Spinal cord (tissue), 10 donors: ENCODE results near the gene EBP. TPM values are rescaled to one million over a fixed set of nuclear protein-coding genes. Genes with fewer than 3 reads are reported as not detected.

Experiments used
- DNase-seq, 6 donors: peaks; one replicate each; pipeline versions ENCODE4 v3.0.0 to v3.0.0-alpha.2; 2013 to 2015; ENCODE audit warnings: low spot score in 6 of 6, low read depth in 4 of 6
- H3K27ac ChIP-seq: one replicate; pipeline ENCODE4 v1.5.1; 2013; ENCODE audit warnings: low read depth, low read length, control low read depth
- H3K27me3 ChIP-seq: one replicate; pipeline ENCODE4 v1.6.1; 2013; ENCODE audit warnings: low read length; ENCODE audit not compliant: control insufficient read depth, insufficient read depth
- H3K36me3 ChIP-seq: one replicate; pipeline ENCODE4 v1.6.1; 2013; ENCODE audit warnings: low read length; ENCODE audit not compliant: control insufficient read depth, insufficient read depth
- H3K4me1 ChIP-seq: one replicate; pipeline ENCODE4 v1.6.1; 2013; ENCODE audit warnings: low read length; ENCODE audit not compliant: control insufficient read depth, insufficient read depth
- H3K4me3 ChIP-seq: one replicate; pipeline ENCODE4 v1.5.1; 2013; ENCODE audit warnings: low read depth, low read length, control low read depth
- H3K9me3 ChIP-seq: one replicate; pipeline ENCODE4 v1.6.1; 2013; ENCODE audit warnings: low read length; ENCODE audit not compliant: control insufficient read depth, insufficient read depth
- WGBS: methylation state at CpG from one replicate; pipeline ENCODE4 v1.1.5; 2013; ENCODE audit warnings: missing lambda C conversion rate; ENCODE audit not compliant: insufficient coverage; 5-methylcytosine and 5-hydroxymethylcytosine counted together
- polyA plus RNA-seq, 2 donors: library from polyadenylated mRNA; unstranded; fragments of 120-200 nt; gene quantifications; one replicate each; pipeline ENCODE4 v1.2.1, GENCODE V29; 2013; ENCODE audit not compliant: insufficient read length in 2 of 2
- total RNA-seq, 2 donors: library from RNA; depleted of rRNA in 1 of 2; stranded (reverse); fragments of 120-200 nt in 1 of 2; fragments of >200 nt in 1 of 2; gene quantifications; one replicate each; pipeline versions ENCODE4 v1.2.3 to v1.2.4, GENCODE V29; 2013 to 2014
- donor health status: healthy.

Gene EBP
- total and polyA plus RNA-seq, 4 donors, result 32.5 to 62.9 (median 60.4) TPM

- no CpG with 5 or more reads among the region's 4 CpGs for WGBS
- Histone ChIP-seq H3K27ac (no peak overlapping the region), H3K9me3 (no peaks in the 10 kb centered on the region), H3K4me1 (no peaks in the 10 kb centered on the region), H3K4me3 (no peak overlapping the region), H3K36me3 (peaks cover 29% of the 10 kb centered on the region), H3K27me3 (no peaks in the 10 kb centered on the region)
- no peak for DNase-seq
Measured at GRCh38 chrX:48558271-48558670, 36.7 kb downstream of the EBP start.

- 93% methylated on average over 21 of the region's 24 CpGs for WGBS
- Histone ChIP-seq H3K4me3 (no peak overlapping the region), H3K9me3 (no peaks in the 10 kb centered on the region), H3K36me3 (peaks cover 33% of the 10 kb centered on the region), H3K27ac (no peak overlapping the region), H3K4me1 (no peaks in the 10 kb centered on the region), H3K27me3 (no peaks in the 10 kb centered on the region)
- DNase-seq, result no peak
Measured at GRCh38 chrX:48559636-48560035, 38.0 kb downstream of the EBP start.

- DNase-seq, result no peak
- H3K4me1 ChIP-seq, result no peaks in the 10 kb centered on the region
- WGBS, result 87% methylated on average over 14 of the region's 14 CpGs
- no peaks in the 10 kb centered on the region for H3K27me3 ChIP-seq
- H3K4me3 ChIP-seq, result no peak overlapping the region
- no peak overlapping the region for H3K27ac ChIP-seq
- peaks cover 37% of the 10 kb centered on the region for H3K36me3 ChIP-seq
- H3K9me3 ChIP-seq, result no peaks in the 10 kb centered on the region
Measured at GRCh38 chrX:48560056-48560455, 38.4 kb downstream of the EBP start.

- 94% methylated on average over 11 of the region's 12 CpGs for WGBS
- Histone ChIP-seq H3K4me3 (no peak overlapping the region), H3K4me1 (no peaks in the 10 kb centered on the region), H3K36me3 (peaks cover 37% of the 10 kb centered on the region), H3K27me3 (no peaks in the 10 kb centered on the region), H3K27ac (no peak overlapping the region), H3K9me3 (no peaks in the 10 kb centered on the region)
- no peak for DNase-seq
Measured at GRCh38 chrX:48560681-48561080, 39.1 kb downstream of the EBP start.

GRCh38 chrX:48569958-48570357, 48.4 kb downstream of the EBP start:
- no peak overlapping the region for H3K4me3 ChIP-seq
- H3K4me1 ChIP-seq, result peaks cover 6% of the 10 kb centered on the region
- no peak for DNase-seq
- WGBS, result no CpG with 5 or more reads among the region's 1 CpG
- H3K27me3 ChIP-seq, result no peaks in the 10 kb centered on the region
- H3K9me3 ChIP-seq, result no peaks in the 10 kb centered on the region
- no peak overlapping the region for H3K27ac ChIP-seq
- peaks cover 2% of the 10 kb centered on the region for H3K36me3 ChIP-seq

- DNase-seq, result peak in 1 of 6 donors; percentile 7
- H3K9me3 ChIP-seq, result no peaks in the 10 kb centered on the region
- H3K4me3 ChIP-seq, result peak overlapping the region; percentile 93
- H3K4me1 ChIP-seq, result peaks cover 20% of the 10 kb centered on the region
- WGBS, result 44% methylated on average over 19 of the region's 19 CpGs
- peak overlapping the region; percentile 98 for H3K27ac ChIP-seq
- H3K27me3 ChIP-seq, result no peaks in the 10 kb centered on the region
- H3K36me3 ChIP-seq, result peaks cover 22% of the 10 kb centered on the region
Measured at GRCh38 chrX:48573690-48574269, 52.2 kb downstream of the EBP start.

GRCh38 chrX:48574270-48575266, 53.0 kb downstream of the EBP start, which contains the start of gene RBM3:
RBM3 (plus strand) TSS chrX:48574484; CDS start chrX:48575181, 697 bp downstream.
- Histone ChIP-seq H3K4me3 (peak within 1 kb of the TSS; percentile 93), H3K36me3 (peaks cover 24% of the 10 kb centered on the region), H3K27me3 (no peaks in the 10 kb centered on the region), H3K9me3 (no peaks in the 10 kb centered on the region), H3K27ac (peak within 1 kb of the TSS; percentile 98), H3K4me1 (peaks cover 20% of the 10 kb centered on the region)
- peak; percentile 56 to 98 (median 84) for DNase-seq
- 28% methylated on average over 67 of the region's 71 CpGs for WGBS

- Histone ChIP-seq H3K27ac (peak overlapping the region; percentile 98), H3K4me1 (peaks cover 20% of the 10 kb centered on the region), H3K27me3 (no peaks in the 10 kb centered on the region), H3K4me3 (peak overlapping the region; percentile 93), H3K36me3 (peaks cover 24% of the 10 kb centered on the region), H3K9me3 (no peaks in the 10 kb centered on the region)
- no peak for DNase-seq
- WGBS, result 83% methylated on average over 13 of the region's 13 CpGs
Measured at GRCh38 chrX:48575642-48576041, 54.0 kb downstream of the EBP start.

- H3K4me3 ChIP-seq, result no peak overlapping the region
- WGBS, result 81% methylated on average over 5 of the region's 6 CpGs
Measured at GRCh38 chrX:48576108-48576507, 54.5 kb downstream of the EBP start.

More at GRCh38 chrX:48576108-48576507, 54.5 kb downstream of the EBP start:
- peaks cover 24% of the 10 kb centered on the region for H3K36me3 ChIP-seq
- H3K4me1 ChIP-seq, result peaks cover 20% of the 10 kb centered on the region
- no peaks in the 10 kb centered on the region for H3K9me3 ChIP-seq
- H3K27ac ChIP-seq, result no peak overlapping the region
- H3K27me3 ChIP-seq, result no peaks in the 10 kb centered on the region
- DNase-seq, result no peak
